Hepatocyte (in vitro differentiated cells): ENCODE data around the gene ABHD17B.

Source experiments
- CTCF ChIP-seq: fragments of 200-600 bp; sonication (generic); IDR thresholded peaks from 2 replicates; pipeline ENCODE4 v1.5.1; 2016; ENCODE audit warnings: antibody characterized with exemption, mild to moderate bottlenecking; ENCODE audit not compliant: poor library complexity
- EZH2phosphoT487 ChIP-seq: fragments of 200-600 bp; sonication (generic); IDR thresholded peaks from one replicate; pipeline ENCODE4 v1.6.1; 2018; ENCODE audit warnings: antibody characterized with exemption, mild to moderate bottlenecking, low read depth, moderate library complexity; ENCODE audit not compliant: unreplicated experiment, severe bottlenecking

- TF ChIP-seq EZH2phosphoT487 (no peak), CTCF (no peak)
These were observed 49.4 kb downstream of the ABHD17B start for GRCh38 chr9:71861618-71862017.
